GM18868 (cell line): ENCODE measurements around the gene APP.

Experiments
- ATAC-seq: cut with Tn5 transposase; IDR thresholded peaks from one replicate; pipeline ENCODE4 v1.9.1; 2021; ENCODE audit warnings: mild to moderate bottlenecking, moderate library complexity; ENCODE audit not compliant: unreplicated experiment

The APP gene

DNA sequence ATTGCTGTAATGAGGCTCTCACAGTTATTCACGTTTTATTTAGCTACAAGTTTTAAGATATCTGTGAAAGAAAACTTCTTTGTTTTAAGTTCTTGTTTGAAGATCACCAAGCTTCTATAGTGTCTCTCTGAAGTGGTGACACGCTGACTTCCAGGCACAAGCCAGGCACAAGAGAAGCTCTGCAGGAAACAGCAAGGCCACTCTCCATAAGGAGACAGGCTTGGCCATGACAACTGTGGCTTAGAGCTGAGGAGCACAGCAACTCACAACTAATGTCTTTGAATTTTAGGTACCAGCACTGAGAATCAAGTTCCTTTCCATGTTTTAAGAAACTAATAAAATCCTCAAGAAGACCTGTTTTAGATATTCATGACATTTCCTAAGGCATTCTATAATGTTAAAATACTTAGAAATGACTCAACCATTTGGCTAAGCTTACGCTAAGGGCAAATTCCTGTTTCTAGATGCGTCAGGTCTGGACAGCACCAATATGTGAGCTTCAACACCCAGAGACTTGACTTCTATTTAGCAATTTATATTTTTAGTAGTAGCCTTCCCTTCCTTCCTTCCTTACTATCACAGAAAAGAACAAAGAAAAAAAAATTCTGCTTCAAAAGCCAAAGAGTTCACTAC is 40.2 kb downstream of the APP start:
- no peak for ATAC-seq

DNA sequence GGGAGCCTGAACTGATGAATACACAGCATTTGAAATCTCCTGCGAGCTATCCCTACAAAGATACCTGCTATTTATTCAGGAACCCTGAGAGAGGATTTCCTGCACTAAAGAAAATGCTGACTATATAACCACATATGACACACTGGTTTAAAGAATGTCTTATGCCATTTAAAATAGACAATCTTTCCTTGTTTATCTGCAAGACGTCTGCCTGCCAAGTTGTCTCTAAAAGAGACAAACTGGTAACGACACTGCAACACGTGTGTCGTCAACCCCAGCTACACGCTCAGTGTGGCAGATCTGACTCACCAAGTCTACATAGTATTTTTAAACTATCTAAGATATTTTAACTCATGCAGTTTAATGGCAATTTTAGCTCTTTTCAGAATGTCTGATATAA is 42.7 kb downstream of the APP start:
- ATAC-seq: no peak

DNA sequence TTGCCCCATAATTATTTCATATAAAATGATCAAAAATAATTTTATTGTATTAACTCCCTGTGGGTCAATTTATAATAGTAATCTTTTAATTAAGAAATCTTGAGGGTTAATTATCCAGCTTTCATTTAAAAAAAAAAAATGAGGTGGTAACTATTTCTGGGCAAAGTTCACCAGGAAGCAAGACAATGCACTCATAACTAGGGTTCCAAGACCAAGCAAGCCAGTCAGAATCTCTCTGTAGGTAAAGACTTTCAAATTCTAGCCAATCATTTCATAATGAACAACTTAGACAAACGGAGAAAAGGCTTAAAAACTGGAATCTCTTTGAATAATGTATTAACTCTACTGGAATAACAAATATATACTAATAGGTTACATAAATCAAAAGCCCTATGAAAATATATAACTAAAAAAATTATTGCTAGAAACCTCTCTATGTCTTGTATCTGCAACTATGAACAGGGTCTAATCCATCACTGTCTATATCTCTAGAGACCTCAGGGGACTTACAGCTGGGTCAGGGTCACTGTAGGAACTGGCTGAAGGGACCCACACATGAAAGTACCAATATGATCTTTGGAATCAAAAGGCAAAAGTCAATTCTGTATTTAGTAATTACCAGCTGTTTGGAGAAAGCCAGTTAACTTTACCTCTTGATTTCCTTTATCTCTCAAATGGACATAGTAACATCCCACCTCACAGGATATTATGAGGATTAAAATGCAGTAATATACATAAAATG is 43.3 kb downstream of the APP start:
- ATAC-seq: no peak

DNA sequence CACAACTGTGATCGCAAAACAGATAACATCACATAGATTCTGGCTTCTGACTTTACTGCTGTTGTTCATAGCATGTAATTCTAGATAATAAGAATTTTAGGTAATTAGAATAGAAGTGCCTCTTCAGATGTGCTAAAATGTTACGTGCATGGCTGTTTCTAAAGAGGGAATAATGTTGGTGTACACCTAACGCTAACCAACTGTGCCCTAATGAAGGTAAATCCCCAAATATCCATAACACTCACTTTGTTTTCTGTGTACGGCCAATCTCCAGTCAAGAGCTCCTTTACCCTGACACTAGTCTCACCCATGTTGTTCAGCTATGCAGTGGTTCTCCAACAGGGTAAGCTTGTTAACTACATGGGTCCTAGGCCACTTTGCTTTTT is 44.4 kb downstream of the APP start:
- ATAC-seq: no peak

DNA sequence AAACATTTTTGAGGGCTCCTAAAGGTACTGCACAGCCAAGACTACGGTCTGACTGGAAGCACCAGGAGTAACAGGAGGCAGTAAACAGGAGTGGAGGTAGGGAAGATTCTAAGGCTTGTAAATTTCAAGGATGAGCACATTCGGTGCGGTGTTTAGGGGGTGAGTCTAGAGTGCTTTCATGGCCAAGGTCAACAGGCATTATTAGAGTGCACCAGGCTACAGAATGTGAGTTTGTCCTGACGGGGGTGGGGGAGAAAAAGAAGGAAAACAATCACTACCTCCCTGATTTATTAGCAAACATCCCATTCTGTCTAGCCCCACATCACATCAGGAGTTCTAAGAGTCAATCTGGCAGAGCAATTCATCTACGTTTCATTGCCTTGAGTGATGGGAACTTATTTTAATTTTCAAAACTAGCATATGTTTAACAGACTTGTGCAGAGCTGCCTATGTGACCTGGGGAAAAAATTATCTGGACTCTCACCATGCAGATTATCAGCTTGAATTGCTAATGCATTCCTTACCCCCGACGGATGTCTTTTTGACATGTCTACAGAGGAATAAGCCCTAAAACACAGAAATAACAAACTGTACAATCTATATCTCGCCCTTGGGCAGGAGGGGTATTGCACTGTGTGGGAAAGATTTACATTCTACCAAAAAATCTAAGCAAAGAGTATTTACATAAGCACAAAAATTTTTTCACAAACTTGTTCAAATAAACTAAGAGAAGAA is 45.0 kb downstream of the APP start:
- no peak for ATAC-seq

DNA sequence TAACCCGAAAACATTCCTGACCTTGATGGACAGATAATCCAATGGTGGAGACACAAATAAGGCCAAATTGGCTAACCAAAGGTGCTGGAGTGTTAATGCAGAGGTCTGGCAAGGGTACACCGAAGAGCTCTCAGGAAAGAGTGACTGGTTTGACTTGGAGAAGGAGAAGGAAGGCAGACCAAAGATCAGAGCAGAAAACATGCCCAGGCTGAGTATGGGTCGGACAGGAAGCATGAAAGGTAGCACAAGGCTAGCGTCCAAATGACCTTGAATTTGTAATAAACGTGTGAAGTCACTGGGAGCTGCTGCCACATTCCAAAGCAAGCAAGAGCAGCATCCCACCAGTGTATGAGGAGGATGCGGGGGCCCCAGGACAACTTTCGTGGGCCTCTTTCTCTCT is 45.7 kb downstream of the APP start:
- no peak for ATAC-seq

DNA sequence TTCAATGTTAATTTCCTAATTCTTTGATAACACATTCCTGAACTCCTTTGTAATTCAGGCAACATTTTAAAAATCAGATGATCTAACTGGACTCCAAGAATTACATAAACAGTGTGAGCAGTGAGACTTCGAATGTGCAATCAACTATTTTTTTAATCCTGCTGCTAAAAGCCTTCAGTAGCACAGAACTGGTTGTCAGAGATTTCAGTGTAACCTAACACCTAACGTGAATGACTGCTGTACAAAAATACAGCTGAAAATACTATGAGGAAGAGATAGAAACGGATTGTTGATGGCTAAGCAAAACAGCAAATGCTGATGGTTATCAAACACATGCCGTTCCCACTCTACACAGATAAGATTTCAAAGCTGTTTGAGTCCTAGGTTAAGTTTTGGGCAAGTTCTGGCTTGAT is 46.1 kb downstream of the APP start:
- no peak for ATAC-seq

DNA sequence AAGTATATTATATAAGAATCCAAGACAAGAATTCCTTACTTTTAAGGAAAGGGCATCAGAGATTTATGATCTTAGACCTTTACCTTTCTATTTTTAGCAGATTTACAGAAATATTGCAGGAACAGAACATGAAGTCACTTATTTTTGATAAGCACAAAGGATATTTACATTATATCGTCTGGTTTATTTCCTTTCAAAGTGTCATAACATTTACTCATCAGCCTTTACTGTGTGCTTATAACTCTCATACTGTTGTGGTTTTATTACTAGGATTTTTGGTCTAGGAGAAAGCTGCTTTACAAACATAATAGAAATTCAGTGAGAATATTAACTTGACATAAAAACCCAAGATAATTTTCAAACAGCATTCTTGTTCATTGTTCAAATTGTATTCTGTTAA is 47.6 kb downstream of the APP start:
- no peak for ATAC-seq

DNA sequence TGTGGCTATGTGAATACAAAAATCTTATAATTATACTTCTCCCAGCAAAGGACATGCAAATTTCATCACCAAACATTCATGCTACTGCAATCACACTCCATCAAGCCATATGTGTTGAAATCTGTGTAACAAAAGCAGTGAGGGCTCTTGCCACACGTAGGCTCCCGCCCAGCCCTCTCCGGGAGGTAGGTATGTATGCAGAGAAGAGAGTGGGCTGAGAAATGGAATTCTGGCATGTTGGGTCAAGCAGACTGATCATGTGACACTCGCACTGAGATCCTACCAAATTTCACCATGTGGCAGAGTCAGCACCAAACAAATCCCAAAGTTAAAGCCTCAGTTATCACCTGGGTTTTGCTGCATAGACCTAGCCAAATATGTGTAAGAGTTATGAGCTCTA is 49.7 kb downstream of the APP start:
- no peak for ATAC-seq

DNA sequence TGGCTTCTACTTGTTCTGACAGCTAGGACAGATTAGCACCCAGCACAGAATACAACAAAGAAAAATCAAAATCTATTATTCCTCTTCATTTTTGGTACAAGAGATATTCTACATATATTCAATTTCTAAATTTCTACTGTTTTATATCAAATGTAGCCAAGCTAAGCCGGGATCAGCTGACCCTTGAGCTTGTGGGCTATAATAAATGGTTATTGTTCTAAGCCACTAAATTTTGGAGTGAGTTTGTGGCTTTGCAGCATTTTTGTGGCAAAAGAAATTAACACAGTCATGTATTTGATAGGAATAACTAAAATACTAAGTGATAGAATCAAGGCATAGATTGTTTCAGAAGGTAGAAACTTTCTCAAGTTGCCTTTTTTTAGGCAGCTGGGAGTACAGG is 50.7 kb downstream of the APP start:
- no peak for ATAC-seq

DNA sequence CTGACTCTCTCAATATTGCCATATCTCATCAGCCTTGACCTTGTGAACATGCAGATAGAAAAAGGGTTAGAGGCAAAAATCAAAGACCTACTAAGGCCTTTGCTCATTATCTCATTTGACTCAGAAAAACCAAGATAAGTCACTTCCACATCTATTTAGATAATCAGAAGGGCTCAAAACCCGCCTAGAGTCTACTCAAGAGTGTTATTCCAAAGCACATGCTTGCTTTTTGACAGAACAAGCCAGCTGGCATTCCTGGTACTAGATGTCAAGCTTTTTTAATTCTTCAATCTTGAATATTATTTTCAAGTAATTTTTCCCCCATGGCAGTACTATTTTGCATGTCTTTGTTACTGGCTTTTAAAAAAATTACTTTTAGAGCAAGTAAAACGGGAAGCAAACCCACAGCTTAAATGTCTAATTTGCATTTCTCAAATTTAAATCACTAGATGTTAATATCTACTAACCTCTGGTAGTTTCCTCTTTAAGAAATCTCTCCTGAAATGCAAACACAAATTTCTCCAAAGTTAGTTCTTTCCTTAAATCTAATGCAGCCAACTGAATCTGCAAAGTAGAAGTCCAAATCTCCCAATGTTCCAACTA is 51.5 kb downstream of the APP start:
- ATAC-seq: no peak

DNA sequence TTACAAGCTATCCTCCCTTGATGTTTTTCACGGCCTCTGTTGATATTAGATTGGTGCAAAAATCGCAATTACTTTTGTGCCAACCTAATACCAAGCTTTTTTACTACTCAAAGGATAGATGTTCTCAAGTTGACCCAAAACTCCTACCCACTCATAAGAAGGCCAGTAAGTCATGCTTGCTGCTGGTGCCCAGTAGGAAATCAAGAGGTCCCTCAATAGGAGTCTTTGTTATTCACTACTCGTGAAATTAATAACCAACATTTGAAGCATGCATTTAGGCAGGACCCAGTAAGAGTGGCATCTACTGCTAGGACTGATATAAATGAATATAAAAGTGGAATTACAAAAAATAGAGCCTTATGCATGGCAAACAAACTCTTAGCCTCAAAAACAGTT is 52.6 kb downstream of the APP start:
- no peak for ATAC-seq

DNA sequence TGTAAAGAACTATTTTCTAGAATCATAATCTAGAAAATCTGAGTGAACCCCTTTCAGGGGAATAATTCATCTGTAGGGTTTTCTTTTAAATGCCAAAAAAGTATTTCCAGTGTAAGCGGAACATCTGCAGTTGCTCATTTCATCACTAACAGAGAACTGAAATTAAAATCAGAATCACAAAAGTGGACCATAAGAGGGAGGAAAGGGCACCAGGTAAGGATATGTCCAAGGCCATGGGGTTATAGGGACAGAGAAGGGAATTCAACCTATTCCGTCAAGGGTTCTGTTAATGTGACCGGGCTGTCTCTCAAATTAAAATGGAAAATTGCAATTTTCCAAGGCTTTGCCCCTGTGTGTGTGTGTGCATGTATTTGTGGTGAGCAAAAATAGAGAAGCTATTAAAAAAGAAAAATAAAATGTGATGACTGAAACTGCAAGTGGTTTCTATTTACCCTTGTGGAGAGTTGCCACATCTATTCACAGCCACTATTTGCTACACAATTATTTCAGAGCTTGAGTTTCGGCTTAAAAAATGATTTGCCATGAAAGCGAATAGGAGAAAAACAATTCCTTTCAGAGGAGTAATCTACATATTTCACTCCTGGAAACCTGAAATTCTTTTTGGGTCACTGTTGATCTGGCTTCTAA is 53.1 kb downstream of the APP start:
- ATAC-seq: no peak

DNA sequence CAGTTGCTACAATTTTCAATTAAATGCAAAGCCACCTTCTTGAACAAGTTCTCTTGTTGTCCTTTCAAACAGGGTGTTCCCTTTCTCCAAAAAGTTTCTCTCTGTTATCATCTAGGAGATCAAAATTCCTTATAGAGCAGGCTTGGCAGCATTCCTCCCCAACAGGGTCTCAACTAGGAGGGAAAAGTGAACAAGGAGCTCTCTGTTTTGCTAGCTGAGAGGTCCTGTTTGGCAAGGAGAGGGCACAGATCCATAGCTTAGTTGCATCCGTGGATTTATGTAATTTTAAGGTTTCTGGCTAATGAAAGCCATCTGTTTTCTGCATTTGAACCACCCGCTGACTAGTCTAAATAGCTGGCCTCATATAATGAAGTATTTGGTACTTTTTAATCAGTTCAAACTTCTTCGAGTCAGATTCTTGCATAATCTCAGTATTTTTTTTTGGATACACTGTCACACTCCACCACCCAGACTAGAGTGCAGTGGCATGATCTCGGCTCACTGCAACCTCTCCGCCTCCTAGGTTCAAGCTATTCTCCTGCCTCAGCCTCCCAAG is 54.0 kb downstream of the APP start:
- no peak for ATAC-seq

DNA sequence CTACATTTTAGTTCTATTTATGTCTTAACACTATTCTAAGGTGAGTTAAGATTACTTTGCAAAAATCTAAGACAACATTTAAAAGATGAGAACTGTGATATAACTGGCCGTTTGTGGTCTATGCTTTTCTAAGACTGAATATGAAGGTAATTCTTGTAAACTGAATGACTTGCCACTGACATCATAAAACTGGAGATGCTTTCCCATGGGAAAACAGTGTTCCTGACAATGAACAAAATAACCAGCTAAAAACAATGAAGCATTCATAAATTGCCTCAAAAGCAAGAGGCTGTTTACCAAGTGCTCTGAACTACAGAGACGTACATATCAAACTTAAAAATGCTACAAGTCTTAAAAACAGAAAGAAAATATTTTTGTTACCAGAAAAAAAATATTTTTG is 54.7 kb downstream of the APP start:
- ATAC-seq: no peak

DNA sequence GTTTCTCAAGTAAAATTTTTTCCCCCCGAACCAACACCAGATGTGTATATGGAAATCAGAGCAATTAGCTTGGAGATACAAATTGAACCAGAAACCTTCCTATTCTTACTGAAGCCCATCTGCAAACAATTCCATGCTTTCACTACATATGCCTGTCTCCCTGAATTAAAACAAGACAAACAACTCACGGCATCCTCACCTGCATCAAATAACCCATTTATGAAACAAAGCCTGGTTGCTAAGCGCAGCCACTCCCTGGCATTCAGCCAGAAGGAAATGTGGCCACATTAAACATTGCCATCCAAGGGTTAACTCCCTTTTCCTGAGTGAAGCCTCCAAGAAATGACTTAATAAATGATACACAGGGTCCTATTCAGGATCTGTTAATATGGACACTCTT is 55.3 kb downstream of the APP start:
- ATAC-seq: no peak

DNA sequence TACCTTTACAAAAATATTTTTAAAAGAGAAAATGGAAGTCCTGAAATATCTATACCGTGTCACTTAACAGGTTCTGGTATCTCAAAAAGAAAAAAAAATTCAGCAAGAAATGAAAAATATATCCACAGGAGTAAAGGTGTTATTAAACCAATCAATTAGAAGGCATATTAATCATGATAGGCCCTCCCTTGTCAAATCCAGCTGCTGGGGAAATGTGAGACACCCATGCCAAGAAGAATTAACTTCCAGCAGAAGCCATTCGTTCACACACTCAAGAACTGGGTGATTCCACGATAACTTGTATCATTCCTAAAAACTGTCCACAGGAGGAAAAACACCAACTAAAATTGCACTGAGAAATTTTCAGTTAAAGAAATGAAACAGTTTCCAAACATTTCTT is 57.6 kb downstream of the APP start:
- ATAC-seq: no peak

DNA sequence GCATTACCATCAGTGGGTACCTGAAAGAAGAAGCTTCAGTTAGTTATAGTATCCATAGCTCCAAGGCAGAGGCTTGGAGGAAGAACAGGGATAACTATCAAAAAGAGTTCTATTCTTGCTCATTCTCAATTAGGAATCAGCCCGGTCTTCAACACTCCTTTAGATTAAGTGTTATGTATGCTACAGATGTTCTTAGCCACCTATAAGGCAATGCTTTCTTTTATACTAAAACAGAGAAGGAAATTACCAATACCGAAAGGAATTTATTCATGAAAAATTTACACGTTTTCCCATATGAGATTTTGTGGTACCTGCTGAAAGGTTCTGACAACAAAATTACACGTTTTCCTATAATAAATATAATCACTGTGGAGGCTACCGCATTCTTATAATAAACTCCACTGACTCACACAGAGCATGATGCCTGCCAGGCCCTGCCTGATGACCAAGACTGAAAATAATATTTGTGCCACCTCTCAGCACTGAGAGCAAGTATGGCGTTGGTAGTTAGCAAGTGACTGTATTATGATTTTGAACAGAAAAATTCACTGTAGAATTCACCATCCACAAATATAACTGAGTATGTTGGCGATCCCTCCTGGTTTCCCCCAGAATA is 58.3 kb downstream of the APP start:
- no peak for ATAC-seq

DNA sequence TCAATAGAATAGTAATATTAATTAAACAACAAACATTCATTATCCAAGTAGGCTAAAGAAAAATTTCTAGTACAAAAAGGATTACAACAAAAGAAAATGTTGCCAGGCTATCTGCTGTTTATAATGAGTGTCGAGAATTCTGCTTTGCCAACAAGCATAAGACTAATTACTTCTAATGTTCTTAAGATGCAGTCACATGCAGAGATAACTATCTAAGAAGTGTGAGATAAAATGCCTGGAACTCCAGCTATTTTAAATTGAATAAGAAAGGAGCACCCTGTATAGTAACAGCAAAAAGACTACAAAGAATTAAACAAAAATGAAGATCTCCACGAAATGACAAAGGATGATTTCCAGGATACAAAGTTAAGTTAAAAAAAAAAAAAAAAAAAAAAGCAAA is 59.9 kb downstream of the APP start:
- no peak for ATAC-seq

DNA sequence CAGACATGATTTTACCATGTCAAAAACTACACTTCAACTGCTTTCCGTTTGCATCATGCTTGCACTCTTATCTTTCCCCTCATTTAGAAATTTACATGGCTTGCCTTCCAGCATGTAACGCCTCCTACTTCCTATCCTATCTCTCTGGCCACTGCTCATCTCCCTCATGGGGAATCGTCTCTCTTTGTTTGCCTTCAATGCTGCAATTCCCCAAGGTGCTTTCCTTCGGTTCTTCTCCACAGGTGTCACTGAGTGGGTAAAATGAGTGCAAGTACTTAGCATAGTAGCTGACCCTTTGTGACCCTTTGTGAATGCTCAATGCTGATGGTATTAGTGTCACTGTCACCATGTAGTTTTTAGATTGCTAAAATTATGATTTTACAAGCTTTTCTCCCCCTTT is 63.1 kb downstream of the APP start:
- ATAC-seq: no peak

DNA sequence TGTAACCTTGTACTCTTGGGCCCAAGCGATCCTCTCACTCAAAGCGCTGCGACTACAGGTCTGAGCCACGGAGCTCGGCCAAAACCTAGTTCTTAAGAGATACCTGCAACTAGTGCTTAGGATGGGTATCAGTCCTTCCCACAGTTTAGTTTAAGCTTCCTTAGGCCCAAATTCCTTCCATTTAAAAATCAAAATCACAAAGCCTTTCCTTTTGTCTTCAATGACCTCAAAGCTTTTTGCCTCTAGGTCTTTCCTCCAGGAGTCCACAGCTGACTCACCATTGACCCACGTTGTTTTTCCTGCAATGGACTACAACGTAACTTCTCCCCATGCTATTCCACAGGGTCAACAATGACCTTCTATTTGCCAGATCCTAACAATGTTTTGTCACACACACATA is 64.0 kb downstream of the APP start:
- no peak for ATAC-seq
